ENCODE results near the gene HNRNPA3. TPM values are rescaled to one million over a fixed set of nuclear protein-coding genes. Genes with fewer than 3 reads are reported as not detected.

The HNRNPA3 gene
- total RNA-seq, 1 experiment from 2014 or later: 406 TPM

- peaks cover 55% of the 10 kb centered on the region for H3K4me1 Mint-ChIP-seq
- no peak overlapping the region for H3K4me3 Mint-ChIP-seq
- ATAC-seq (no peak), DNase-seq (ENCODE audit: low spot score) (no peak)
- POLR2A ChIA-PET: no interaction called here
- H3K9me3 Mint-ChIP-seq: peaks cover 14% of the 10 kb centered on the region
- H3K36me3 Mint-ChIP-seq: peaks cover 15% of the 10 kb centered on the region
- no peak overlapping the region for H3K27ac Mint-ChIP-seq
- H3K27me3 Mint-ChIP-seq (ENCODE audit: low read depth): no peaks in the 10 kb centered on the region
- CTCF ChIA-PET: interaction anchor here (1.1 to 2.7 kb wide), 11 partner anchors 10 to 92 kb away, joined by 3 to 25 read pairs (median 6); partner anchors contain the start of gene NFE2L2
- TF ChIP-seq PREB (CRISPR knock-in tag; IDR thresholded peaks at IDR 0.05; ENCODE audit: borderline replicate concordance): no peak
- TF ChIP-seq ZNF425 (CRISPR knock-in tag; conservative IDR thresholded peaks at IDR 0.05): no peak
- TF ChIP-seq MXD4 (CRISPR knock-in tag; IDR thresholded peaks at IDR 0.05; ENCODE audit: borderline replicate concordance): no peak
- TF ChIP-seq ZNF416 (CRISPR knock-in tag; IDR thresholded peaks at IDR 0.05): no peak
- no peak for TF ChIP-seq FOXP1 (CRISPR knock-in tag; IDR thresholded peaks at IDR 0.05; ENCODE audit: borderline replicate concordance)
Measured at GRCh38 chr2:177253704-177254103, 41.1 kb downstream of the HNRNPA3 start.

DNA sequence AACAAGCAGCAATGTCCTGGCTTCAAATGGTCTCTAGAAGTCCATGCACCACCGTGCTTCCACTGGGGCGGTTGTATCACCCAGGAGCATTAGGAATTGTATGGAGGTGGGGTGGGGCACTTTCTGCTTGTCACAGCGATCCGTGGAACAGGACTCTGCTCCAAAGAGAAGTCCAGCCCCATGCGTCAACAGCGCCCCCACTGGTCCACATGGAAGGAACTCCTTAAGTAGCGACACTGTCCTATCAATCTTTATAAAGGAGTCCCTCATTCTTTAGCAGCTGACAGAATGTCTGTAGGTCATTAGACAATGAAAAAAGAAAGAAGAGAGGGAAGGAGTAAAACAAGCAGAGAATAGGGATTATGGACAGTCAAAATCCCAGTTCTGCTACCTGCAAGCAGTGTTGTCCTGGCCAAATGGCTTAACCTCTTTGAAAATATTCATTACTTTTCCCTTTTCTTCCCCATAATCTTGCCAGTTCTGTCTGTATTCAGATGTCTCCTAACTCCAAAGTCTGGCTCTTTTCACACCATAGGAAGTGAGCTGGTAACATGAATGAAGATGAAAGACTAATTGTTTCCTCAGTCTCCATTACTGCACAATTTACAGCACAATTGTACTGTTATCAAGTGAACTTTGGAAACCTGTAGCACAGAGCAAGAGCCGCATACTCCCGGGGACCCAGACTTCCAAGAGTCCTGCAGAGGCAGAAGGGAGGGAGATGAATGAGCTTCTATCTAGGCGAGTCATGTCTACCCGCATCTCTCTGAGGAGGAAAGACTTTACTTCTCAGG is 42.0 kb downstream of the HNRNPA3 start:
- ChIA-PET POLR2A (interaction anchor here (0.9 to 1.6 kb wide), 2 partner anchors 10 to 18 kb away, joined by 3 to 6 read pairs; partner anchors contain the start of gene NFE2L2), CTCF (interaction anchor here (0.6 to 2.7 kb wide), 26 partner anchors 9 to 509 kb away, joined by 3 to 25 read pairs (median 4); partner anchors contain the start of gene NFE2L2)
- Mint-ChIP-seq H3K4me3 (no peak overlapping the region), H3K27ac (peak overlapping the region; percentile 86), H3K36me3 (peaks cover 18% of the 10 kb centered on the region), H3K4me1 (peaks cover 55% of the 10 kb centered on the region), H3K27me3 (ENCODE audit: low read depth) (no peaks in the 10 kb centered on the region), H3K9me3 (peaks cover 14% of the 10 kb centered on the region)
- ATAC-seq: peak; percentile 94
- TF ChIP-seq HMGA2 (CRISPR knock-in tag; IDR thresholded peaks at IDR 0.05) (no peak), CTCF (IDR thresholded peaks at IDR 0.05) (peak; percentile 90)
- peak; percentile 86 for DNase-seq (ENCODE audit: low spot score)

GRCh38 chr2:177255227-177255601 is 42.6 kb downstream of the HNRNPA3 start:
- CTCF ChIA-PET: interaction anchor here (0.6 to 2.7 kb wide), 23 partner anchors 9 to 508 kb away, joined by 3 to 25 read pairs (median 4); partner anchors contain the start of gene NFE2L2
- ATAC-seq: no peak
- TF ChIP-seq TEAD1 (CRISPR knock-in tag; IDR thresholded peaks at IDR 0.05) (no peak), SMAD3 (CRISPR knock-in tag; IDR thresholded peaks at IDR 0.05; ENCODE audit: borderline replicate concordance) (no peak), PREB (CRISPR knock-in tag; IDR thresholded peaks at IDR 0.05; ENCODE audit: borderline replicate concordance) (no peak), SMAD4 (CRISPR knock-in tag; IDR thresholded peaks at IDR 0.05) (no peak), E2F1 (CRISPR knock-in tag; IDR thresholded peaks at IDR 0.05) (no peak), ZNF423 (CRISPR knock-in tag; IDR thresholded peaks at IDR 0.05) (no peak), FOXP1 (CRISPR knock-in tag; IDR thresholded peaks at IDR 0.05; ENCODE audit: borderline replicate concordance) (no peak), GABPB1 (CRISPR knock-in tag; IDR thresholded peaks at IDR 0.05) (no peak), PRRX2 (CRISPR knock-in tag; IDR thresholded peaks at IDR 0.05) (no peak), SP1 (CRISPR knock-in tag; conservative IDR thresholded peaks at IDR 0.05) (no peak), ZNF425 (CRISPR knock-in tag; conservative IDR thresholded peaks at IDR 0.05) (no peak), TP53 (CRISPR knock-in tag; IDR thresholded peaks at IDR 0.05) (no peak), MYBL2 (CRISPR knock-in tag; IDR thresholded peaks at IDR 0.05) (no peak)
- TF ChIP-seq, protein P1, sequence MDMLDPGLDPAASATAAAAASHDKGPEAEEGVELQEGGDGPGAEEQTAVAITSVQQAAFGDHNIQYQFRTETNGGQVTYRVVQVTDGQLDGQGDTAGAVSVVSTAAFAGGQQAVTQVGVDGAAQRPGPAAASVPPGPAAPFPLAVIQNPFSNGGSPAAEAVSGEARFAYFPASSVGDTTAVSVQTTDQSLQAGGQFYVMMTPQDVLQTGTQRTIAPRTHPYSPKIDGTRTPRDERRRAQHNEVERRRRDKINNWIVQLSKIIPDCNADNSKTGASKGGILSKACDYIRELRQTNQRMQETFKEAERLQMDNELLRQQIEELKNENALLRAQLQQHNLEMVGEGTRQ (CRISPR knock-in tag; IDR thresholded peaks at IDR 0.05): no peak

More at GRCh38 chr2:177255227-177255601, 42.6 kb downstream of the HNRNPA3 start:
- H3K27ac Mint-ChIP-seq: peak overlapping the region; percentile 86
- no peaks in the 10 kb centered on the region for H3K27me3 Mint-ChIP-seq (ENCODE audit: low read depth)
- H3K9me3 Mint-ChIP-seq: peaks cover 14% of the 10 kb centered on the region
- no peak for DNase-seq (ENCODE audit: low spot score)
- POLR2A ChIA-PET: interaction anchor here (0.9 to 1.6 kb wide), 2 partner anchors 9 to 17 kb away, joined by 3 to 6 read pairs; partner anchors contain the start of gene NFE2L2
- H3K4me3 Mint-ChIP-seq: no peak overlapping the region
- peaks cover 18% of the 10 kb centered on the region for H3K36me3 Mint-ChIP-seq
- peaks cover 53% of the 10 kb centered on the region for H3K4me1 Mint-ChIP-seq

All from WTC11 (cell line).